Measurements from ENCODE around the gene PPP4R1.
A peak's percentile ranks its signal among the peaks of the same experiment; 100 is the strongest.
"Not testable (repeated sequence)": the region's sequence is repeated elsewhere in the genome, so short reads cannot be mapped to it uniquely, and the experiment has no call there.

The PPP4R1 gene

DNA sequence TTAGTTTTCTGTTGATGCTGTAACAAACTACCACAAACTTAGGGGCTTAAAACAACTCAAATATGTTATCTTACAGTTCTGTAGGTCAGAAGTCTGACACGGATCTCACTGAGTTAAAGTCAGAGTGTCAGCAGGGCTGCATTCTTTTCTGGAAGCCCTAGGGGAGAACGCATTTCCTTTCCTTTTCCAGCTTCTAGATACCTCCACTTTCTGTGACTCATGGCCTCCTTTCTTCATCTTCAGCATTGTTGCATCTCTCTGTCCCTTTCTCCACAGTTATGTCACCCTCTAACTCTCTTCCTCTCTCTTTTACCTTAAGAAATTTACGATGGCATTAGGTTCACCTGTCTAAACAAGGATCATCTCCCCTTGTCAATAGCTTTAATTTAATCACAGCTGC, 13.3 kb upstream of the PPP4R1 start:
- no peak for DNase-seq

DNA sequence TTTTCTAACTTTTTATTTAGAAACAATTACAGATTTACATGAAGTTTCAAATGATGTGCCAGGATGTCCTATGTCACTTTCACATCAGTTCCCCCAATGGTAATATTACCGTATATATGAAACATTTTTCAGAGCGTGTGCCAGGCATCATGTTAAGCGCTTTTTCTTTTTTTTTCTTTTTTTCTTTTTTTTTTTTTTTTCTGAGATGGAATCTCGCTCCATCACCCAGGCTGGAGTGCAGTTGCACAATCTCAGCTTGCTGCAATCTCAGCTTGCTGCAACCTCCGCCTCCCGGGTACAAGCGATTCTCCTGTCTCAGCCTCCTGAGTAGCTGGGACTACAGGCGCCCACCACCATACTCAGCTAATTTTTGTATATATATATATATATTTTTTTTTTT, 5.6 kb upstream of the PPP4R1 start:
- no peak for DNase-seq

DNA sequence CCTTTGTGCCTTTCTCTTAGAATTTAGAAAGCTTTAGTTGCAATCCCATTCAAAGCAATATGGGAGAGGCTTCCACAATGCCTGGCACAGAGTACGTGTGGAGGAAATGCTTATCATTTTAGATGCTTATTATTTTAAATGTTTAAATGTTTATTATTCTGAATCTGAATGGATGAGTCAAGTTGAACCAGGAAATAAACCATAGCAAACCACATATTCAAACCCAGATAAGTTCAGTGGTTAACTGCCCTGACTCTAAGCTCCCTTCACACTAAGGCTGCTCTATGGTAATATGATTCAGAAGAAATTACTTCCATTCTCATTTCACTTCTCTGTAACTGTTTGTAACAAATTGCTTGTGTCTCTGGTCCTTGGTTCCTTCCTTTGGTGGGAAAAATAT, 5.2 kb upstream of the PPP4R1 start:
- no peak for DNase-seq

DNA sequence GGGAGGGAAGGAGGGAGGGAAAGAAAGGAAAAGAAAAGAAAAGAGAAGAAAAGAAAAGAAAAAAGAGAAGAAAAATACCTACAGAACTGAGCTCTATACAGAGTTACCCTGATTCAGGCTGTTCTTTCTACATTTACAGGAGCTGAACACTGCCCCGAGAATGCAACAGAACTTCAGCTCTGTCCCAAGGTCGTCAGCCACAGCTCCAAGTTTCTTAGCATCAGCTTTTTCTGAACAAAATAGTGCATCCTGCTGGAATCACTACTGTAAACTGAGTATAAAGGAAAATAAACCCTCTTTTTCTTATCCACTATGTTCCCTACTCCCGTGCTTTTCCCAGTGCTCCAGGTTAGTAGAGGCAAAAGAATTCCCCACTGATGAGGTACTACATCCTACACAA, 4.7 kb upstream of the PPP4R1 start:
- DNase-seq: no peak

DNA sequence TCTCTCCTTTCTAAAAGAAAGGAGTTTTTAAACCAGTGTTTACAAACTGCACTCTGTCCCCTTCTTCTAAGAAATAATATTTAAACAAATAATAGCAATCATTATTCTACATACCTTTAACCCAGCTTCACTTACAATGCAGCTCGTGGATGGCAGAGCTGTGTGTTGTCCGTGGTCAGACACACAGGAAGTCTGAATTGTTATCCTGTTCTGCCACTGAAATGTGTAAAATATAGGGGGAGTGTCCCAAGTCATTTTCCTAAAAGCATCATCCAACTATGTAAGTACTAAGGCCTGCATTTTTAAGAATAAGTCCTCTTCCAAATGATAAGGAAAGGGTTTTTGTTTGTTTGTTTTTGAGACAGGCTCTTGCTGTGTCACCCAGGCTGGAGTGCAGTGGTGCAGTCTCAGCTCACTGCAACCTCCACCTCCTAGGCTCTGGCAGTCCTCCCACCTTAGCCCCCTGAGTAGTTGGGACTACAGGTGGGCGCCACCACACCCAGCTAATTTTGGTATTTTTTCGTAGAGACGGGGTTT, 2.7 kb upstream of the PPP4R1 start:
- no peak for DNase-seq

DNA sequence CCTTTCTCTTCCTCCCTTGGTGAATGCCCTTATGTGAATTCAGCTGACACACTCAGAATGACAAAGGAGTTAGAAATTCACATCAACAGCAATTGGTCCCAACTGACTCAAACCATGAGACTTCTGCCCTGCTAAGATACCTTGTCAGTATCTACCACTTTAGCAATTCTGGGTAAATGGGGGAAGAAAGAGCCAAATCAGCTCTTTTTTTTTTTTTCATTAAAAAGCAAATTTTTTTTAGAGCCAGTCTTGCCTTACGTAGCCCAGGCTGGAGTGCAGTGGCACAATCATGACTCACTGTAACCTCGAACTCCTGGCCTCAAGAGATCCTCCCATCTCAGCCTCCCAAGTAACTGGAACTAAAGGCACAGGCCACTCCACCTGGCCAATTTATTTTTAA, 1.7 kb upstream of the PPP4R1 start:
- no peak for DNase-seq

DNA sequence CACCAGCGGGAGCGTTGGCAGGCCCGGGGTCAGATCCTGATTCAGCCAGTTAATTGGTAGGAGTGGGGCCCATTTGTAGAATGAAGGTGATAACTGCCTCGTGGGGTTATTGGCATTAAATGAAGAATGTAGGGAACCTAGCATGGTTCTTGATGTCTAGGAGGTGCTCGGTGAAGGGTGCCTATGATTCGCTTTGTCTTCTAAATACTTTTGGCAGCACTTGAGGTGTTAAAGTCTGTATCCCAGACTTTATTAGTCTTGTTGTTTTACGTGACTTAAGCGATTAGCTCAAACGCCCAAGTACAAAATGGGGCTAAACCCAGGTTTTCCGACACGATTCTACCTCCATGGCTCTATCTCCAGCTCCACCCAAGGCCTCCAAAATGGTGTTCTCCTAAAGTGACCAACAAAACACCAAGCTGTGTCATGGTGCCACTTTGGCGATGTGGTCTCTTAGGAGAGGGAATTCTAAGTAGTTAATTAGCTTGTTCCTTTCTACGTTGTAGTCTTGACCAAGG, 980 bp upstream of the PPP4R1 start:
- no peak for DNase-seq

DNA sequence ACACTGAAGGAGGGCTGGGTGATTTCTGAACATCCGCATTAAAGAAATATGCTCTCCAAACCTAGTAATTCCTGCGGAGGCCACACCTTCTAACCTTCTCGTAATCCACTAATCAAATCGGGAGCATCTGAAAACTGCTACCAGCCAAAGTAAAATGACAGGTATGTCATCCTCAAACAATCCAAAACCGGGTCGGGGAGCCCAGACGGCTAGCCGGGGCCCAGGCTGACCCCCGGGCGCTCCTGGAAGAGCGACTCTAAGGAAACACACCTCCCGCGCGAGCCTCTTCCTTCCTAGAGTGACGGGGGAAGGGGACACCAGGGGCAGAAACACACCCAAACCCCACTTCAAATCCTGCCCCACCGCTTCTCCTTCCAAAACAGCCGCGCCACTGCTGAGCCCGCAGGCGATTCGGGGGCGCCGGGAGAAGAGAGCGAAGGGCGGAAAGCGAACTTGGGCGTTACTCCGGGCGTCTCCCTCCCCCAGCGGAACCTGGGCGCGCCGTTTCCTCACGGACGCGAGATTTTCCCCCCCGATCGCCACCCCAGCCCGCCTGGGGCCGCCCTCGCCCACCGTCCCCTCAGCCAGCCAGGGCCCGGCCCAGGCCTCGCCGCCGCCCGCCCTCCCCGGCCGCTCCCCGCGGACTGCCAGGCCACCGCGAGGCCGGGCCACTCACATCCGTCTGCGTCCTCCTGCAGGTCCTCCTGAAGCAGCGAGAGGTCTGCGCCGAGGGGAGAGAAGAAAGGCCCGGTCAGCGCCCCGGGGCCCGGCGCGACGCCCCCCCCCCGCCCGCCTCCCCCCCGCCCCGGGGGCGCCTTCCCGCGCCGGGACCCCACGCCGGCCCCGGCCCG, 584 bp downstream of the PPP4R1 start:
- peak; percentile 44 for DNase-seq

DNA sequence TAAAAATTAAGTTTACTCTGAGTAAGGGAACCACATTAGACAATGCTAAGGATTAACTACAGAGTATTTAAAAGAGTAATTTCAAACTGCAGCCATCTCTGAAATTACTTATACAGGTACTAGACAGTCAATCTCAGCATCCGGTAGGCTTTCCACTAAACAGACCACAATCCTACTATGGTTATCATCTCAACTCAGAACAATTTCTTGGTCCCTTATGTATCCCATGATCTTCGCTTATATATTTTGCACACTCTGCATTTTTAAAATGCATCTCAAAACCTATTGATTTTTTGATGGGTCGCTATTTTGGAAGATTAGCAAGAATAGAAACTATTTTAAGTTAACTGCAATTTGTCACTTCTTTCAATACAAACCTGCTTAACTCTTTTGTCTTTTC, 1.4 kb downstream of the PPP4R1 start:
- no peak for DNase-seq

DNA sequence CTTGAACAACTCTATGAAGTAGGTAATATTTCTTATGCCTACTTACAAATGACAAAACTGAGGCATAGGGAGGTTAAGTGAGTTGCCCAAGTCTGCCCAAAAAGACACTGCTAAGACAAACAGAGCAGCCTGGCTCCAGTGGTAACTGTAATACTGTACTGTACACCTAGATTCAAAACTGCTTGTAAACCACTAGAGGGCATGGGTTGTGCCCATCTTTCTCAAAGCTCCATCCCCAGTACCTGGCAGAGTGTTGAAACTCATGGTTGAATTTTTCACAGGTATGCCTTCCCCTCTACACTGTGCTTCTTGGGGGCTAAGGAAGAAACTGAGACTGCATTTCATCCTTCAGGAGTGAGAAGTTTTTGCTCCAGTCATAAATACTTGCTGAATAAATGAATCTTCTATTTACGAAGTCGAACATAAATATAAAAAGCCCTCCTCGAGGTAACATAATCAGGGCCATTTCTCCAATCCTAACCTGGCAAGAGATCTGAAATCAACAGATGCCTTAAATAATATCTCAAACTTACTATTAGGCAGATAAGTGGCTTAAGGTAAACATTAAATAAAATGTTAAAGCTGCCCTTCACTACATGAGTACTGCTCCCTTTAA, 2.0 kb downstream of the PPP4R1 start:
- DNase-seq: peak; percentile 10

DNA sequence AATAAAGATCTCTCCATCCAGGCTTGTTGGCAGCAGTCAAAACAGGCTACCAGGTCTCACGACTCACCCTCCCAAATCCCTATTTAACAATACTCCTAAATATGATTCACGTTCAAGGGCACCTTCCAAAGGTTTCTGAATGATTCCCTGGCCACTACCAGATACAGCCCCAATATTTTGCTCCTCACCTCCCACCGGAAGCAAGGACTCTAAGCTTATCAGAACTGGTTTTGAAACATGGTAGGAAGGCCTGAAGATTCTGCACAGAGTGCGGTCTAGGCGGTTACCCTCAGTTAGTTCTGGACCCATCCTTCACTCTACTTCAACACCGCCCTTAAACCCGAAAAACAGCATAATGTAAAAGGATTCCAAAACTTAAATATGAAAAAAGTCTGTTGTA, 5.2 kb downstream of the PPP4R1 start:
- DNase-seq: no peak

DNA sequence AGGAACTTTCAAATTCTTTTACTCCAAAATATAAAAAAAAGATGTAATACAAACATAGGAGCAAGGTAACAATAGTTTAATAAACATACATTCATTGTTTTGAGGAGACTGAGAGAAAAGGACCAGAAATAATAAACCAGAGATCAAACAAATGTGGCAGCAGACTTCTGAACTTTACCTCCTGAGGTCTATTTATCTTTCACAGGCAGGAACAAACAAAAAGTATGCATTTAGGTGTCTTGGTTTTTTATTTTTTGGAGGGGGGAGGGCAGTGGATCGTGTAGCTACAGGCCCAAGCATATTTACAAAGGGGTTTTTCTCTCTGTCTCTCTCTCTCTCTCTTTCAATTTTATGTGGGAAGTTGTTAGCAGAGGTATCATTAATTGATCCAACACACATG, 5.6 kb downstream of the PPP4R1 start:
- no peak for DNase-seq

DNA sequence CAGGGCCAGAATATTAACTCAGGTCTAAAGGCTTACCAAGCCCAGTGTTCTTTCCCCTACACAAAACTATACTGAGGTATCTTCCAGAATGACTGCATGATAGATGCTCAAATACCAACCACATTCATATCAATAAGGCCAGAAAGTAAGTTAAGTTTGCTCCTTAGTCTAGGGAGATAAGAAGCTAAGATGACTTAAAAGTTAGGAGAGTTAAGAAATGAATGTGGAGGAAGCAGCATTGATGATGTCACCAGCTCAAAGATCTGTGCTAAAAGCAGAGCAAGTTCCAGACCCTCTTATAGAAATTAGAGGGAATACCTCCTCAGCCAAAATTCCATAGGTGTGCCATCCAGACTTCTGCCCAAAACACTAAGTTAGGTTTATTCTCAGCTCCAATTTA, 6.1 kb downstream of the PPP4R1 start:
- no peak for DNase-seq

DNA sequence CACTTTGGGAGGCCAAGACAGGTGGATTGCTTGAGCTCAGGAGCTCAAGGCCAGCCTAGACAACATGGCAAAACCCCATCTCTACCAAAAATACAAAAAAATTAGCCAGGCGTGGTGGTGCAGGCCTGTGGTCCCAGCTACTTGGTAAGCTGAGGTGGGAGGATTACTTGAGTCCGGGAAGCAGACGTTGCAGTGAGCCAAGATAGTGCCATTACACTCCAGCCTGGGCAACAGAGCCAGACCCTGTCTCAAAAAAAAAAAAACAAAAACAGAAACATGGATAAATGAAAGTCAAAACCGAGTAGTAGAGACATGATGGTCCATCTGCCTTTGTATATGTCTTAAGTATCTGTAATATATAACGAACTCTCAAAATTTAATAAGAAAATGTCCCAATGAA, 7.2 kb downstream of the PPP4R1 start:
- not testable (repeated sequence) for DNase-seq

DNA sequence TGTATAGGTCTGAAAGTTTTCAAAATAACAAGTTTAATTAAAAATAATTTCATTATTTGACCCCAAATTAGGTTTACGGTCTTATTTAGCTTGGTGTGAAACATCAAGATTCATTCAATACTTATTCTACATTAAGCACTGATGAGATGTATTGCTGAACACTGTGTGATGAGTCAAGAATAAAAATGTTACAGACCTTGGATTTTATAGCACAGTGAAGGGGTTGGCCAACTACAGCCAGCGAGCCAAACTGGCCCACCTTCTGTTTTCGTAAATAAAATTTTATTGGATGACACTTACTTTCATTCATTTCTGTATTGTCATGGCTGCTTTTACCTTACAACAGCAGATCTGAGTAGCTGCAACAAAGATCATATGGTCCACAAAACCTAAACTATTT, 8.3 kb downstream of the PPP4R1 start:
- DNase-seq: no peak

DNA sequence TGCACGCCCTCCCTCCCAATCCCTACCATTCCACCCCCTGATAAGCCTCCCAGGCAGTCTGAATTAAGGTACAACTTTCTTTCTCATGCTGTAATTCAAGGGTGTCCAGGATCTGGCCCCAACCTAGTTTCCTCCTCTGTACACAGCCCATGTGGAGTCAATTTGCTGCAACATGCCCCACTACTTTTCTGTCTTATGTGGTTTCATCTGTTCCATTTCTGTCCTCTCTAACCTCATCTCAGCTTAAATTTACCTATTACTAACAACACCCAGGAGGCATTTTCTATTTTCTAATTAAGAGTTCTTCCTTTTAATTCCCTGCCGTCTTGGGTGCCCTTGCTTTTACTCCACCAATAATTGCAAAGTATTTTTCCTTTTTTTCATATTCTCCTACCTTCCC, 10.0 kb downstream of the PPP4R1 start:
- DNase-seq: no peak

DNA sequence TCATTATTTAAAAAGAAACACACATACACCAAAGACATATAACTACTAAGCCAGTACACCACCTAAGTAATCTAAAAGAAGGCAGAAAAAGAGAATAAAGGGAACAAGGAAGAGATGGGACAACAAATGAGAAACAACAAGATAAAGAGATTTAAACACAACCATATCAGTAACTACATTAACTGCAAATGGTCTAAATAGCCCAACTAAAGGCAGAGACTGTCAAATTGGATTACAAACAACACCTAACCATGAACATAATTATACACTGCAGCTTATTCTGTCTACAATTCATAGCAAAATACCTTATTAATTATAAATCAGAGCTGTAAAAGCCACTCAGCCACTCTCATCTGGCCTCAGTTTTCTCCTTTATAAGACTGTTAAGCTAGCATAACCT, 15.0 kb downstream of the PPP4R1 start:
- DNase-seq: no peak

DNA sequence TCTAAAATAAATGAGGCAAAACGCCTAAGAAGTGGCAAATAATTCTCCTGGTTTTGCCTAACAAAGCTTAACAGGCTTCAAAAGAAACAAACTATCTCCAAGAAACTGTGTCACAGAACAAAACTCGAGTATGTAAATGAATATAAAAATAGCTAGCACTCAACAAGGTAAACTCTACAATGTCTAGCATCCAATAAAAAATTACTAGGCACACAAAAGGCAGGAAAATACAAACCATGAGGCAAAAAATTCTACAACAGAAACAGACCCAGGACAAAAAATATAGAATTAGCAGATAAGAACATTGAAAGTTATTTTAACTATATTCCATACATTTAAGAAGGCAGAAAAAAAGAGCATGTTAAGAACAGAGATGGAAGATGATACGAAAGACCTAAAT, 16.8 kb downstream of the PPP4R1 start:
- DNase-seq: no peak

DNA sequence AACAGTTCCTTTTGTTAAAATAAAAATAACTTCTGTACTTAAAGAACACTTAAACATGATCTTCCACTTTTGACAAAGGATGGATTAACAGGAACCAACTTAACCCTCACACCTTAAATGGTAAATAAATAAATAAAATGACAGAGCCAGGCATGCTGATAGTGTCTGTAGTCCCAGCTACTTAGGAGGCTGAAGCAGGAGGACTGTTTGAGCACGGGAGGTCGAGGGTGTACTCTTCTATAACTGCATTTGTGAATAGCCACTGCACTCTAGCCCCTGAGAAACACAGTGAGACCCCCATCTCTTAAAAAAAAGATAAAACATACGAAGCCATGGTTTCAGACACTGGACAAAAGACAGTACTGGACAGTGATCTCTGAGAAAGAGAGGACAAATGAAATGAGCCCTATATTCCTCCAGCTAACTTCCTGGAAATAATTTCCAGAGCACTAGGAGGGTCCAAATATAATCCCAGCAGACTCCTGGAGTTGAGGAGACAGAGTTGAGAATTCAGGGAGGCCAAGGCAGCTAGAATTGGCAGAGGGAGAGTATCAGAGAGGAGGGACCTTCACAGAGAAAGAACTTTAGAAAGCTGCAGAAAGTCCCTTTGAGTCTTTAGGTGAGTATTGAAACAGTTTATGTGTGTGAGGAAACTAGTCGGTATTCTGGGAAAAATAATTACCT, 17.4 kb downstream of the PPP4R1 start:
- no peak for DNase-seq

DNA sequence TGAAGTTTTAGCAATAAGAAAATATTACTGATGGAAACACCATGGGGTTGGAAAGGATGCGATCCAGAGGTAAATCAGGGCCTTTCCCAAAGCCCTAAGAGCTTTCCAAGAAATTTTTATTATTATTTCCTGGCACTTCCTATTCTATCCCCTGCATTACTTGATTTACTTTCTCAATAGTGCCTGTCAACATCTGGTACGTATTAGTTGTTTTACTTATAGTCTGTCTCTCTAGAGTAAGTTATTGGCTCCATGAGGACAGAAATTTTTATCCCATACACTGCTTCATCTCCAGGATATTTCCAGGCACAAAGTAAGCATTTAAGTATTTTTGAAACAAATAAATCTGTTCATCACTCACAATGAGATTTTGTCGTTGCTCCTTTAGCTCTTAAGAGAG, 18.1 kb downstream of the PPP4R1 start:
- DNase-seq: no peak

DNA sequence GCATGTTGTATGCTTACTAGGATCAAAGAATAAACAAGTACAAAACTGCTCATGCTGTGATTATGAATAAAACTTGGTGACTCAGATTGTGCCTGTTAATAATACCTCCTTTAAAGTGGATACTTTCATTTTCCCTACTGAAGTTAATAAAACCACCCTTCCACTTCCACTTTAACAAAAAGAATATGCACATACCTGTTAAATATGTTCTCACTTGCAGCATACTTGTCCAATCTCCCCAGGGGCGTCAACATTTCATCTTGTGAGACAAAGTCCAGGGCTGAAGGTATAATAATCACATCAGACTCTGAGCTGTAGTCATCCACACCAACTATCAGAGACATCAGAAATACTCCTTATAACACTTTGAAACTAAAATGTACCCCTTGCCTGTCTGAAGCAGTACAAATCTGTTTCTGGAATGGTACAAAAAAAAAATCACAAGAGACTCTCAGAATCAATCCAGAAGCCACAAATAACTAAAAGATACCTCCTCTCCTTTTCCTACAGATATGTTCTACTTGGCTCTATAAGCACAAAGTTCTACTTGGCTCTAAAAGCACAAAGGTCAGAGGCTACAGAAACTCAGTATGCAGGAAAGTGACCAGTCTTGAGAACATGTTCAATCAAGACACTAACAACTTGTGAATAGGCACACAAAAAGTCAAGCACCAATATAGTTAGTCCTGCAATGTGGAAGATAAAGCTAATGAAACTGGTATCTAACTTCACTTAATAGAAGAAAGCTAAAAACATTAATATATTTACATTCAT, 19.3 kb downstream of the PPP4R1 start:
- DNase-seq: no peak

DNA sequence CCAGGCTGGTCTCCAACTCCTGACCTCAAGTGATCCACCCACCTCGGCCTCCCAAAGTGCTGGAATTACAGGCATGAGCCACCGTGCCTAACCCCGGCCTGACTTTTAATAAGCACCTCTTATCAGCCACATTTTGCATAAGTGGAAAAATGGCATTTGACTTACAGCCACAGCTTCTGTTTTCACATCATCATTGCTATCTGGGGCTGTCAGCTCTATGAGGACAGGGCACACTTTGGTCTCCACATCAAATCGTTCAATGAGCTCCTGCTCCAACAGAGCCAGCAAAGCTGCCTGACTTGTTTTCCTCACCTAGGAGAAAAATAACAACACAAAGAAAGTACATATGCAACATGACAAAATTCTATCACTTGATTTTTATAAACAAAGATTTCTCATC, 26.4 kb downstream of the PPP4R1 start:
- DNase-seq: no peak

DNA sequence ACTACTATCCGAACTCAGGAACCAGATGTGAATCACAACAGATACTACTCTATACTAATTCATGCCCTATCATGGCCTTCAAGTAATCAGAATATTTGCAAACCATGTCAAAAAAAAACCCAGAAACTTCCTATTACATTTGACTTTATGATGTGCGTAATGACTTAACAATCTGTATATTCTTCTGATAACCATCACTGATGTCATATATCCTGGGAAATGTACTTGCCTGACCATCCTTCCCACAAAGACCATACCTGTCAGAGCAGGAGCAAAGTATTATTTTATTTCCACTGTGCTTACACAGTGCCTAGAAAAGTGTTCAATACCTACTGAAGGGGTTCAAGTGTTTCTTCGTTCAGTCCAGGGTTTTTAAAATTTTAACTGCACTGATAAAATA, 27.5 kb downstream of the PPP4R1 start:
- DNase-seq: no peak

All from stimulated activated CD4-positive, alpha-beta T cell treated with anti-CD3 and anti-CD28 coated beads, Interleukin-4, amount 100 ng/mL, for 1 hour (primary cell).